ENCODE results near the gene PSMG3. TPM values are rescaled to one million over a fixed set of nuclear protein-coding genes. Genes with fewer than 3 reads are reported as not detected.

The PSMG3 gene
- total and polyA plus RNA-seq, 7 experiments from 2014 or later = 12.1 to 57.9 (median 23.4) TPM

GRCh38 chr7:1593091-1593866 lies 23.4 kb upstream of the PSMG3 start:
- Mint-ChIP-seq H3K4me3 (peak overlapping the region in 7 of 10 donors; percentile 25 to 92 (median 71)), H3K36me3 (peaks cover 0 to 4% (median 0%) of the 10 kb centered on the region in 5 donors), H3K27ac (peak overlapping the region in 1 of 9 donors; percentile 43), H3K4me1 (peaks cover 14 to 30% (median 19%) of the 10 kb centered on the region in 7 donors), H3K27me3 (peaks cover 20 to 48% (median 32%) of the 10 kb centered on the region in 5 donors), H3K9me3 (peaks cover 0 to 13% (median 0%) of the 10 kb centered on the region in 11 donors)
- H3K4me1 ChIP-seq (ENCODE audit: control insufficient read depth in 2 of 2, insufficient read depth in 2 of 2, low read length in 2 of 2) = peaks cover 7 to 22% of the 10 kb centered on the region in 2 donors
- POLR2A ChIA-PET = no interaction called here
- H3K4me3 ChIP-seq (ENCODE audit: low read length) = no peak overlapping the region
- peaks cover 0 to 8% of the 10 kb centered on the region in 2 donors for H3K27me3 ChIP-seq (ENCODE audit: control insufficient read depth in 2 of 2, insufficient read depth in 2 of 2, low read length in 2 of 2)
- no peak for ATAC-seq
- no peaks in the 10 kb centered on the region for H3K9me3 ChIP-seq (ENCODE audit: control insufficient read depth in 2 of 3, low read length in 3 of 3)
- H3K36me3 ChIP-seq (ENCODE audit: control insufficient read depth in 2 of 3, insufficient read depth in 3 of 3, low read length in 3 of 3) = no peaks in the 10 kb centered on the region
- CTCF ChIA-PET = no interaction called here
- intact Hi-C loops (cut with micrococcal nuclease) = no loop called here
- DNase-seq = no peak
- H3K27ac ChIP-seq (ENCODE audit: low read depth, low read length) = no peak overlapping the region

- peaks cover 20 to 44% (median 32%) of the 10 kb centered on the region in 5 donors for H3K27me3 Mint-ChIP-seq
- peak overlapping the region in 2 of 9 donors; percentile 6 to 45 for H3K27ac Mint-ChIP-seq
- peaks cover 7 to 22% of the 10 kb centered on the region in 2 donors for H3K4me1 ChIP-seq (ENCODE audit: control insufficient read depth in 2 of 2, insufficient read depth in 2 of 2, low read length in 2 of 2)
- intact Hi-C loops (cut with micrococcal nuclease) = loop anchor here in 1 of 2 donors (1.0 kb wide), 1 partner anchor 26 kb away; no protein-coding TSS in a partner anchor
- peaks cover 0 to 16% (median 1%) of the 10 kb centered on the region in 11 donors for H3K9me3 Mint-ChIP-seq
- no peaks in the 10 kb centered on the region for H3K9me3 ChIP-seq (ENCODE audit: control insufficient read depth in 2 of 3, low read length in 3 of 3)
- no peak overlapping the region for H3K27ac ChIP-seq (ENCODE audit: low read depth, low read length)
- H3K4me3 Mint-ChIP-seq = peak overlapping the region; percentile 17 to 92 (median 67)
- no peaks in the 10 kb centered on the region for H3K36me3 ChIP-seq (ENCODE audit: control insufficient read depth in 2 of 3, insufficient read depth in 3 of 3, low read length in 3 of 3)
- ATAC-seq (peak; percentile 16), DNase-seq (no peak)
- peaks cover 0 to 8% of the 10 kb centered on the region in 2 donors for H3K27me3 ChIP-seq (ENCODE audit: control insufficient read depth in 2 of 2, insufficient read depth in 2 of 2, low read length in 2 of 2)
- peaks cover 0 to 4% (median 0%) of the 10 kb centered on the region in 5 donors for H3K36me3 Mint-ChIP-seq
- POLR2A ChIA-PET = no interaction called here
- H3K4me1 Mint-ChIP-seq = peaks cover 14 to 30% (median 19%) of the 10 kb centered on the region in 7 donors
- CTCF ChIA-PET = interaction anchor here (1.1 kb wide), 1 partner anchor 507 kb away, joined by 4 read pairs; no protein-coding TSS in a partner anchor
- no peak overlapping the region for H3K4me3 ChIP-seq (ENCODE audit: low read length)
Measured at GRCh38 chr7:1592299-1592871, 22.6 kb upstream of the PSMG3 start.

DNA sequence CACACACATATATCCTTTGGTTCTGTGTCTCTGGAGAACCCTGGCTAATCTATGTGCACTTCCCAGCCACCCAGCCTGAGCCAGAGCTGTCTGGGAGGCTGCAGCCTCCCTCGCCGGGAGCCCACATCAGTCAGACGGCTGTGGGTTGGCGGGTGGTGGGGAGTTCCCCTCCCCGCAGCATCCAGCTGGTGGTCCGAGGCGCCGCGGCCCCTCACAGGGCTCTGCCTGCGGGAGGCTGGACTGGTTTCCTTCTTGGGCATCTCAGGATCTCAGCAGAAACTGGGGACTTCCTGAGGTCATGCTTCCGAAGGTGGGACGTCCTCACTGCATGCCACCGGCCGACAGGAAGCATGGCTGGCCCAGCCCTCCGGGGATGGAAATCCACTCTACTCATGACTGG lies 22.0 kb upstream of the PSMG3 start:
- Histone ChIP-seq H3K9me3 (ENCODE audit: control insufficient read depth in 2 of 3, low read length in 3 of 3) (no peaks in the 10 kb centered on the region), H3K4me1 (ENCODE audit: control insufficient read depth in 2 of 2, insufficient read depth in 2 of 2, low read length in 2 of 2) (peaks cover 7 to 22% of the 10 kb centered on the region in 2 donors), H3K4me3 (ENCODE audit: low read length) (no peak overlapping the region), H3K36me3 (ENCODE audit: control insufficient read depth in 2 of 3, insufficient read depth in 3 of 3, low read length in 3 of 3) (no peaks in the 10 kb centered on the region), H3K27me3 (ENCODE audit: control insufficient read depth in 2 of 2, insufficient read depth in 2 of 2, low read length in 2 of 2) (peaks cover 0 to 8% of the 10 kb centered on the region in 2 donors), H3K27ac (ENCODE audit: low read depth, low read length) (no peak overlapping the region)
- Mint-ChIP-seq H3K4me3 (peak overlapping the region in 9 of 10 donors; percentile 26 to 92 (median 71)), H3K27me3 (peaks cover 20 to 44% (median 32%) of the 10 kb centered on the region in 5 donors), H3K36me3 (peaks cover 0 to 4% (median 0%) of the 10 kb centered on the region in 5 donors), H3K27ac (peak overlapping the region in 2 of 9 donors; percentile 39 to 49), H3K4me1 (peaks cover 14 to 30% (median 19%) of the 10 kb centered on the region in 7 donors), H3K9me3 (peaks cover 0 to 16% (median 1%) of the 10 kb centered on the region in 11 donors)
- ATAC-seq (peak; percentile 58), DNase-seq (no peak)
- POLR2A ChIA-PET = no interaction called here
- intact Hi-C loops (cut with micrococcal nuclease) = loop anchor here in 1 of 2 donors (1.0 kb wide), 1 partner anchor 26 kb away; no protein-coding TSS in a partner anchor
- CTCF ChIA-PET = interaction anchor here (1.1 kb wide), 1 partner anchor 507 kb away, joined by 4 read pairs; no protein-coding TSS in a partner anchor

DNA sequence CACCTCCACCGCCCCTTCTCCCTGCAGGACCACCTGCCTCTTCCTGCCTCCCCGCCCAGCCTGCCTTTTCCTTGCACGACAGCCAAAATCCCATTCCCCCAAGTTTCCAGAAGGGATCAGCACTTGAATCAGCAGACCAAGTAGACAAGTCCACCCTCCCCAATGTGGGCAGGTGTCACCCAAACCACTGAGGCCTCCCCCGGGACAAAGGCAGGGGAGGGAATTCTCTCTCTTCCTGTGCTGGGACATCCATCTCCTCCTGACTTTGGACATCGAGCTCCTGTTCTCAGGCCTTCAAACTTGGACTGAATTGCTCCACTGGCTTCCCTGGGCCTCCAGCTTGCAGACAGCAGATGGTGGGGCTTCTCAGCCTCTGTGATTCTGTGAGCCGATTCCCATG lies 21.6 kb upstream of the PSMG3 start:
- H3K27me3 ChIP-seq (ENCODE audit: control insufficient read depth in 2 of 2, insufficient read depth in 2 of 2, low read length in 2 of 2) = peaks cover 0 to 8% of the 10 kb centered on the region in 2 donors
- peak overlapping the region in 1 of 9 donors; percentile 39 for H3K27ac Mint-ChIP-seq
- no peaks in the 10 kb centered on the region for H3K36me3 ChIP-seq (ENCODE audit: control insufficient read depth in 2 of 3, insufficient read depth in 3 of 3, low read length in 3 of 3)
- peaks cover 20 to 41% (median 32%) of the 10 kb centered on the region in 5 donors for H3K27me3 Mint-ChIP-seq
- H3K36me3 Mint-ChIP-seq = peaks cover 0 to 4% (median 0%) of the 10 kb centered on the region in 5 donors
- H3K27ac ChIP-seq (ENCODE audit: low read depth, low read length) = no peak overlapping the region
- H3K4me1 ChIP-seq (ENCODE audit: control insufficient read depth in 2 of 2, insufficient read depth in 2 of 2, low read length in 2 of 2) = peaks cover 7 to 22% of the 10 kb centered on the region in 2 donors
- H3K9me3 ChIP-seq (ENCODE audit: control insufficient read depth in 2 of 3, low read length in 3 of 3) = no peaks in the 10 kb centered on the region
- no peak for DNase-seq
- peaks cover 14 to 30% (median 19%) of the 10 kb centered on the region in 7 donors for H3K4me1 Mint-ChIP-seq
- peaks cover 0 to 16% (median 1%) of the 10 kb centered on the region in 11 donors for H3K9me3 Mint-ChIP-seq
- no peak overlapping the region for H3K4me3 ChIP-seq (ENCODE audit: low read length)
- H3K4me3 Mint-ChIP-seq = peak overlapping the region in 5 of 10 donors; percentile 26 to 92 (median 71)
- intact Hi-C loops (cut with micrococcal nuclease) = no loop called here
- no peak for ATAC-seq
- ChIA-PET POLR2A (no interaction called here), CTCF (interaction anchor here (1.1 kb wide), 1 partner anchor 508 kb away, joined by 4 read pairs; no protein-coding TSS in a partner anchor)

GRCh38 chr7:1590887-1591286 lies 21.1 kb upstream of the PSMG3 start:
- no peak overlapping the region for H3K27ac ChIP-seq (ENCODE audit: low read depth, low read length)
- Mint-ChIP-seq H3K27me3 (peaks cover 20 to 41% (median 32%) of the 10 kb centered on the region in 5 donors), H3K4me3 (no peak overlapping the region), H3K36me3 (peaks cover 0 to 4% (median 0%) of the 10 kb centered on the region in 5 donors), H3K9me3 (peaks cover 0 to 16% (median 1%) of the 10 kb centered on the region in 11 donors), H3K4me1 (peaks cover 14 to 30% (median 19%) of the 10 kb centered on the region in 7 donors), H3K27ac (no peak overlapping the region)
- DNase-seq (no peak), ATAC-seq (no peak)
- POLR2A ChIA-PET = no interaction called here
- H3K9me3 ChIP-seq (ENCODE audit: control insufficient read depth in 2 of 3, low read length in 3 of 3) = no peaks in the 10 kb centered on the region
- no peaks in the 10 kb centered on the region for H3K36me3 ChIP-seq (ENCODE audit: control insufficient read depth in 2 of 3, insufficient read depth in 3 of 3, low read length in 3 of 3)
- H3K27me3 ChIP-seq (ENCODE audit: control insufficient read depth in 2 of 2, insufficient read depth in 2 of 2, low read length in 2 of 2) = peaks cover 0 to 8% of the 10 kb centered on the region in 2 donors
- H3K4me3 ChIP-seq (ENCODE audit: low read length) = no peak overlapping the region
- peaks cover 7 to 22% of the 10 kb centered on the region in 2 donors for H3K4me1 ChIP-seq (ENCODE audit: control insufficient read depth in 2 of 2, insufficient read depth in 2 of 2, low read length in 2 of 2)
- intact Hi-C loops (cut with micrococcal nuclease) = no loop called here
- CTCF ChIA-PET = interaction anchor here (1.1 kb wide), 1 partner anchor 508 kb away, joined by 4 read pairs; no protein-coding TSS in a partner anchor

DNA sequence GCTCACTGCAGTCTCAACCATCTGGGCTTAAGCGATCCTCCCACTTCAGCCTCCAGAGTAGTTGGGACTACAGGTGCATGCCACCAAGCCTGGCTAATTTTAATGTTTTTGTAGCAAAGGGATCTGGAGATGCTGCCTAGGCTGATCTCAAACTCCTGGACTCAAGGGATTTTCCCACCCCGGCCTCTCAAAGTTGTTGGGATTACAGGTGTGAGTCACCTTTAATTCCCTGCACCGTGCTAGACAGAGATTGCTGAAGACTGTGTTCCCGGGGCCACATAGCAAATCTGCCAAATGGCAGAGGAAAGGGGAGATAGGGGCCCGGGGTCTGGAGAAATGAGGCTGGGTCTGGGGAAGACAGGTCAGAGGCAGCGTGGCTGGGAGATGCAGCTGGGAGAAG lies 20.6 kb upstream of the PSMG3 start:
- H3K4me3 Mint-ChIP-seq = no peak overlapping the region
- H3K36me3 Mint-ChIP-seq = peaks cover 0 to 4% (median 0%) of the 10 kb centered on the region in 5 donors
- H3K27me3 ChIP-seq (ENCODE audit: control insufficient read depth in 2 of 2, insufficient read depth in 2 of 2, low read length in 2 of 2) = peaks cover 0 to 8% of the 10 kb centered on the region in 2 donors
- H3K4me1 Mint-ChIP-seq = peaks cover 14 to 30% (median 19%) of the 10 kb centered on the region in 7 donors
- peaks cover 0 to 16% (median 1%) of the 10 kb centered on the region in 11 donors for H3K9me3 Mint-ChIP-seq
- H3K4me1 ChIP-seq (ENCODE audit: control insufficient read depth in 2 of 2, insufficient read depth in 2 of 2, low read length in 2 of 2) = peaks cover 7 to 22% of the 10 kb centered on the region in 2 donors
- DNase-seq = no peak
- peaks cover 20 to 40% (median 32%) of the 10 kb centered on the region in 5 donors for H3K27me3 Mint-ChIP-seq
- H3K27ac ChIP-seq (ENCODE audit: low read depth, low read length) = no peak overlapping the region
- no peaks in the 10 kb centered on the region for H3K9me3 ChIP-seq (ENCODE audit: control insufficient read depth in 2 of 3, low read length in 3 of 3)
- intact Hi-C loops (cut with micrococcal nuclease) = no loop called here
- no peaks in the 10 kb centered on the region for H3K36me3 ChIP-seq (ENCODE audit: control insufficient read depth in 2 of 3, insufficient read depth in 3 of 3, low read length in 3 of 3)
- H3K4me3 ChIP-seq (ENCODE audit: low read length) = no peak overlapping the region
- ChIA-PET CTCF (no interaction called here), POLR2A (no interaction called here)
- no peak overlapping the region for H3K27ac Mint-ChIP-seq
- no peak for ATAC-seq
